Measurements from ENCODE around the gene FOXP2.
"Not testable (repeated sequence)": the region's sequence is repeated elsewhere in the genome, so short reads cannot be mapped to it uniquely, and the experiment has no call there.

Gene FOXP2

DNA sequence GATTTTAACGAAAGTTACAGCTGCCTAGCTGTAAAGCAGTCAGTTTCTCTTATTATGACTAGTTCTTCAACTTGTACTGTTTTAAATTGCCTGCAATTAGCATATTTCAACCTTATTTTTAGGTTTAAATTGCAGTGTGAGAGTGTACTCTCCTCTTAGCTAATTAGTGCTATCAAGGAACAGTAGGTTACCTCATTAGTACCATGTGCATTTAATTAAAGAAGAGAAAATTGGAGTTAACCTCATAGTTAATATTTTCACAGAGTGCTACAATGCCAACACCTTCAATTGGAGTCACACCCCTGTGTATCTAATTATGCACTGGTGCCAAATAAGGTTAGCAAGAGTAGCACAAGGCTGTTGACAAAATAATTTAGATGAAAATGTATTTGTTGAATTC is 154.6 kb downstream of the FOXP2 start:
- no peaks in the 10 kb centered on the region for H3K27me3 Mint-ChIP-seq
- H3K36me3 Mint-ChIP-seq, result no peaks in the 10 kb centered on the region
- H3K27ac Mint-ChIP-seq, result no peak overlapping the region
- H3K4me1 Mint-ChIP-seq (ENCODE audit: low read depth), result no peaks in the 10 kb centered on the region
- H3K4me3 Mint-ChIP-seq, result no peak overlapping the region
- peaks cover 3% of the 10 kb centered on the region for H3K9me3 Mint-ChIP-seq (ENCODE audit: low read depth)

DNA sequence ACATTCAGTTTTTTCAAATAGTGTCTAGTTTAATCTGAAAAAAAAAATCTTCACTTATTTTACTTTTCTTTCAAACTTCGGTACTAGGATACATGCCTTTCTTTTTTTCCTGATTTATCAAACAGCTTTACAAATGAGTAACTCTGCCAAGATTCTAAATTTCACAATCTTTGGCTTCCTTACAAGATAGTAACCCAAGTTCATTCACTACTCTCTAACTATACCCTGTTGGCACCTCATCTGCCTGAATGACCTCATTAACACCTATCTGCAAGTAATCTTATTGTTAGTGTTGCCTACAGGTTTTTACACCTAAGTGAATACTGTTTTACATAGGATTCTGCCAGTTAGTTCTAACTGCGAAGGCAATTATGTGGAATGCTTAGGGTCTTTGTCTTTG is 159.8 kb downstream of the FOXP2 start:
- H3K27ac Mint-ChIP-seq, result no peak overlapping the region
- no peaks in the 10 kb centered on the region for H3K36me3 Mint-ChIP-seq
- H3K4me3 Mint-ChIP-seq, result no peak overlapping the region
- no peaks in the 10 kb centered on the region for H3K27me3 Mint-ChIP-seq
- H3K9me3 Mint-ChIP-seq (ENCODE audit: low read depth), result no peaks in the 10 kb centered on the region
- H3K4me1 Mint-ChIP-seq (ENCODE audit: low read depth), result no peaks in the 10 kb centered on the region

DNA sequence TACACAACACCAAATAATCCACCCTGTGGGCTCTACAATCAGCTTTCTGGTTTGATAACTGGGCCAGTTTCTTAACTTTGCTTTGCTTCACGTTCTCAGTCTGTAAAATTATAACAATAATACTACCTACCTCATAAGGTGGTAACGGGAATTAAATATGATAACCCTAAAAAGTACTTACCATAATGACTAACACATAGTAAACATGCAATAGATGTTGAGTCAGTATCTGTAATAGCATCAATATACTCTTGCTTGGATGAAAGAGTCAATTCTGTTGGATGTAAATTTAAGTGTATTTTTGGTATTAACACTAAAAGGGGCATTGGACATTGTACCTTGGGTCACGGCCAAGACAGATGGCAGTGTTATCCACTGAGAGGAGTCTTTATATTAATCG is 160.5 kb downstream of the FOXP2 start:
- no peaks in the 10 kb centered on the region for H3K9me3 Mint-ChIP-seq (ENCODE audit: low read depth)
- H3K27ac Mint-ChIP-seq, result no peak overlapping the region
- H3K27me3 Mint-ChIP-seq, result no peaks in the 10 kb centered on the region
- H3K4me3 Mint-ChIP-seq, result no peak overlapping the region
- H3K36me3 Mint-ChIP-seq, result no peaks in the 10 kb centered on the region
- no peaks in the 10 kb centered on the region for H3K4me1 Mint-ChIP-seq (ENCODE audit: low read depth)

DNA sequence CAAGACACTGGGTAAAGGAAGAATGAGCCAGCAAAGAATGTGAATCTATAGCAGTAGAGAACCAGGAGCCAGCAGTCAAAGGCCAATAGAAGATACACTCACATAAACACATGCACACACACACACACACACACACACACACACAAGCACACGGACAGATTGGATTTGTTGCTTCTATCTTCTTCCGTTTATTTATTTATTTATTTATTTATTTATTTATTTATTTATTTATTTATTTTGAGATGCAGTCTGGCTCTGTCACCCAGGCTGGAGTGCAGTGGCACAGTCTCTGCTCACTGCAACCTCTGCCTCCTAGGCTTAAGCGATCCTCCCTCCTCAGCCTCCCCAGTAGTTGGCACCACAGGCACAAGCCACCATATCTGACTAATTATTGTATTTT is 166.3 kb downstream of the FOXP2 start:
- not testable (repeated sequence) for H3K4me1 Mint-ChIP-seq (ENCODE audit: low read depth); H3K27me3 Mint-ChIP-seq; H3K4me3 Mint-ChIP-seq; H3K9me3 Mint-ChIP-seq (ENCODE audit: low read depth); H3K27ac Mint-ChIP-seq; H3K36me3 Mint-ChIP-seq

DNA sequence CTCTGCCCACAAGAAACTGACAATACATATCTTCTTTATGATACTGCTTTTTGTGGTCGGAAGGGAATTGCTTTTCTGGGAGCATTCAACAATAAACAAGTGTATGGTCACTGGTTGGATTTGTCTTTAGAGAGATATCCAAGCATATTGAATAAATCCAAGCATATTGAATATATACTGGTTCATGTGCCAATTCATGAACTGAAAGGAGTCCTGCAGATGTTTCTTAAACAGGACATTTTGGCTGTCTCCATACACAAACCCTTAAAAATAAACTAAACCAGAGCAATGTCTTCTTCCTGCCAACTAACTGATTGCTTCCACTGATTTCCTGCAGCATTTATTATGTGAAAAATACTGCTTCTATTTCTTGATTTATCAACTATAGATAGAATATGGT is 173.9 kb downstream of the FOXP2 start:
- Mint-ChIP-seq H3K36me3 (no peaks in the 10 kb centered on the region), H3K4me1 (ENCODE audit: low read depth) (no peaks in the 10 kb centered on the region), H3K4me3 (no peak overlapping the region), H3K9me3 (ENCODE audit: low read depth) (no peaks in the 10 kb centered on the region), H3K27ac (no peak overlapping the region), H3K27me3 (no peaks in the 10 kb centered on the region)

DNA sequence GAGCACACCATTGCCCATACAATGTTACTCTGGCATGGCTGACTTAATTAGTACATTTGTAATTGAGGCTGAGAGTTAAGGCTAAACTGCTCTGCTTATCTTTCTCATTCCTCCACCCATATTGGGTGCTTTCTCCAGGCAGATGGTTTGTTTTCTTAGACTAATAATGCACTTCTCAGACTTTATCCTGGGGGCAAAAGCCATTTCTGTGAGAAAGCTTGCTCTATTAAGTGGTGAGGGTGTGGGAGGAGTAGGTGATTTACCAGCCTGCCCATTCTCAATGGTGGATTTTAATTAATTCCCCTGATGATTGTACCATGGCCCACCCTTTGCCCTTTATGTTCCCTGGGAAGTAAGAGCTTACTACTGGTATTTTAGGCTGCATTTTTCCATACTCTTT is 174.8 kb downstream of the FOXP2 start:
- Mint-ChIP-seq H3K9me3 (ENCODE audit: low read depth) (no peaks in the 10 kb centered on the region), H3K36me3 (no peaks in the 10 kb centered on the region), H3K27me3 (no peaks in the 10 kb centered on the region), H3K27ac (no peak overlapping the region), H3K4me1 (ENCODE audit: low read depth) (no peaks in the 10 kb centered on the region), H3K4me3 (no peak overlapping the region)

DNA sequence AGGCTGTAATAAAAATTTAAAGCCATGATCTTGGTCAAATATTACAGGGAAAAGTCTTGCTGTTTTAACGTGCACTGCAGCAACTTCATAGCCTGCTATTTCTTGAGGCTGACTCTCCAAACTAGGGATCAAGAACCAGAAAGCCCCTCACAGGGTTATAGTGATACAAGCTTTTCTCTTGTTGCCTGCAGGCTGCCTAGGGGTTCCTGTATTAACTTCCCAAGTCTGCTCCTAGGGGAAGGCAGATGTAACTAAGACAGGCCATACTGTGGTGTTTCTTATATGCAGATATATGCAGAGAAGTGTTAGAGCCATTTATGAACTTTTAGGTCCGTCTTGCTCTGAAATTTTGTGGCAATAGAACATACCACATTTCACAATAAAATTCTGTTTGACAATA is 175.7 kb downstream of the FOXP2 start:
- no peaks in the 10 kb centered on the region for H3K9me3 Mint-ChIP-seq (ENCODE audit: low read depth)
- no peaks in the 10 kb centered on the region for H3K27me3 Mint-ChIP-seq
- no peak overlapping the region for H3K4me3 Mint-ChIP-seq
- no peak overlapping the region for H3K27ac Mint-ChIP-seq
- no peaks in the 10 kb centered on the region for H3K36me3 Mint-ChIP-seq
- no peaks in the 10 kb centered on the region for H3K4me1 Mint-ChIP-seq (ENCODE audit: low read depth)

DNA sequence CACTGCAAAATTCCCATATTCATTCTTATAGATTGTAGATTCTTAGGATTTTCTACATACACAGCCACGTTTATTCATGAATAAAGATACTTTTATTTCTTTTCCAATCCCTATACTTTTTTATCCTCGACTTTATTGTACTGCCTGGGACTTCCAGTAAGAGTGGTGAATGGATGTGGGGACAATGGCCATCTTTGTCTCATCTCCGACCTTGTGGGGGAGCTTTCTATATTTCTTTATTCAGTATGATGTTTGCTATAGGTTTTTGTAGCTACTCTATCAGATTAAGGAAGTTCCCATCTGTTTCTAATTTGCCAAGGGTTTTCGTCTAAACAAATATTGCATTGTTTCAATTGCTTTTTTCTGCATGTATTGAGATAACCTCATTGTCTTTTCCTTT is 184.3 kb downstream of the FOXP2 start:
- Mint-ChIP-seq H3K27me3 (no peaks in the 10 kb centered on the region), H3K9me3 (ENCODE audit: low read depth) (no peaks in the 10 kb centered on the region), H3K27ac (no peak overlapping the region), H3K36me3 (no peaks in the 10 kb centered on the region), H3K4me3 (no peak overlapping the region), H3K4me1 (ENCODE audit: low read depth) (no peaks in the 10 kb centered on the region)

DNA sequence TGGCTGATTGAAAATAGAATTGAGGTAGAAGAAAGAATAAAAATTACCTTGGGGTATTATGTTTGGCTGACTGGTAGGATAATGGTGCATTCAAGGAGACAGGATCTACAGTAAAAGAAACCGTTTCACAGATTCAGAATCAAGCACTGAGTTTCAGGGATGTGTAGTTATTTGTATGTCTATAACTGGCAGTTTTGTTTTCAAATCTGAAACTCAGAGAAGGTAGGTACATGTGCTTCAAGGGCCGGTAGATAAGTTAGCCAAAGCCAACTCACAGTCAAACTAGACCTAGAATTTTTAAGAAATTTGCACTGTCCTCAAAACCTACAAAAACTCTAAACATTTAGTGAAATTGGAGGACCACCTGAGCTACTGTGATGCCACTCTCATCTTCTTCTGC is 191.5 kb downstream of the FOXP2 start:
- Mint-ChIP-seq H3K4me3 (no peak overlapping the region), H3K9me3 (ENCODE audit: low read depth) (no peaks in the 10 kb centered on the region), H3K36me3 (no peaks in the 10 kb centered on the region), H3K27me3 (no peaks in the 10 kb centered on the region), H3K27ac (no peak overlapping the region), H3K4me1 (ENCODE audit: low read depth) (no peaks in the 10 kb centered on the region)

DNA sequence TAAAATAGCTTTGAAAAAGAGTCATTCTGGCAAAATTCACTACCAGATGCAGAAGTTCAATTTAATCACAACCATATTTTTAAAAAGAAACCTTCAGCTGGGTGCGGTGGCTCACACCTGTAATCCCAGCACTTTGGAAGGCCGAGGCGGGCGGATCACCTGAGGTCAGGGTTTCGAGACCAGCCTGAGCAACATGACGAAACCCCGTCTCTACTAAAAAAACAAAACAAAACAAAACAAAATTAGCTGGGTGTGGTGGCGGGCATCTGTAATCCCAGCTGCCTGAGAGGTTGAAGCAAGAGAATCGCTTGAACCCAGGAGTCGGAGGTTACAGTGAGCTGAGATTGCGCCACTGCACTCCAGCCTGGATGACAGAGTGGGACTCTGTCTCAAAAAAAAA is 194.2 kb downstream of the FOXP2 start:
- H3K27ac Mint-ChIP-seq; H3K4me1 Mint-ChIP-seq (ENCODE audit: low read depth); H3K9me3 Mint-ChIP-seq (ENCODE audit: low read depth); H3K27me3 Mint-ChIP-seq; H3K36me3 Mint-ChIP-seq; H3K4me3 Mint-ChIP-seq: not testable (repeated sequence)

DNA sequence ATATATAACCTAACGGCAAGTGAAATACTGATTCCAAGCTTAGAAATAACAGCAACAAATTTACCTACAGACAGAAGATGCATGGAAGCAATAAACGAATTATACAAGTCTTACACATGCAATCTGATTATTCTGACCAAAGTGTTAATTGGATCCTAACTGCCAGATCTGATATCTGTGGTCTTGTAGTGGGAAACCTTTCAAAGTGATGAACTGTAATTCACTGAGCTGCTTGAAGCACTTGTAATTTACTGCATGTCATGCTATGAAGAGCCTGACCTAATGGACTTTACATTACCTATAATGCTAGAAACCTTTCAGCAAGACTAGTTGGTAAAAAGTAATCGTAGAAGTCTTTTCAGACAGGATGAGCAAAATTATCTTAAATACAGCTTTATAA is 205.6 kb downstream of the FOXP2 start:
- Mint-ChIP-seq H3K4me3 (no peak overlapping the region), H3K9me3 (ENCODE audit: low read depth) (no peaks in the 10 kb centered on the region), H3K36me3 (no peaks in the 10 kb centered on the region), H3K27ac (no peak overlapping the region), H3K27me3 (peaks cover 2% of the 10 kb centered on the region), H3K4me1 (ENCODE audit: low read depth) (no peaks in the 10 kb centered on the region)

DNA sequence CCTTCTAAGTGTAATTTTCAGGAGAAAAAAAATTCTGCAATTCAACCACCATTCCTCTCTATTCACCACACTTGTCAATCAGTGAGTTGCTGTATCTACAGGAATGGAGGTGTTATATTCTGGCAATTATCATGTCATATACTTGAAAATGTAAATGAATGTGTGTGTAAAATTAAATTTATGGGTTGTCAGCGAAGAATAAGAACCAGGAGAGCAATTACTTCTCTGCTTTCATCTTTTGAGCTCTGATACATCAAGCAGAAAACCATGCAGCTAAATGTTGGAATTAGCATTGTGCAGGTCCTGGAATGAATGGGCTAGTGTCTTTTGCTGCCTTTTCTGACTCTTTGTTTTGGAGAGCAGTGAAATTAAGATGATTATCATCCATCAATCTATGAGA is 207.6 kb downstream of the FOXP2 start:
- peaks cover 2% of the 10 kb centered on the region for H3K27me3 Mint-ChIP-seq
- no peak overlapping the region for H3K27ac Mint-ChIP-seq
- no peaks in the 10 kb centered on the region for H3K36me3 Mint-ChIP-seq
- no peaks in the 10 kb centered on the region for H3K4me1 Mint-ChIP-seq (ENCODE audit: low read depth)
- no peak overlapping the region for H3K4me3 Mint-ChIP-seq
- H3K9me3 Mint-ChIP-seq (ENCODE audit: low read depth), result no peaks in the 10 kb centered on the region

DNA sequence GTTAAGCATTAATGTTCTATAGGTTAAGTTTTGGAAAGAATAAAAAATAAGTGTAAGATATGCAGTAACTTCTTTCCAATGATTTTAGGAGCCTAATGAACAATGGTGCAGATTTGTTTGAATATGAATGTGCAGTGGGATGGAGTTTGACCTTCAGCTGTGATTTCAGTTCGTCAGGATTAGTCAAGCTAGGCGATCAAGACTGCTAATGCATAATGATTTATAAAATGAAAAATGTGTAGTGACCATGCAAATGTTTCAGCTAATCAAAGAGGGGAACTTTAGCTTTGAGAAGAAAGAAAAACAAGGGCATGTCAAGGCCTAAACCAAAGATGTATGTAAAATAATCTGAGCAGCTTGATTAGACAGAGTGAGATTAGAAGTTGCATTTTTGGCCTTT is 208.5 kb downstream of the FOXP2 start:
- Mint-ChIP-seq H3K4me3 (no peak overlapping the region), H3K27ac (no peak overlapping the region), H3K27me3 (peaks cover 2% of the 10 kb centered on the region), H3K4me1 (ENCODE audit: low read depth) (no peaks in the 10 kb centered on the region), H3K36me3 (no peaks in the 10 kb centered on the region), H3K9me3 (ENCODE audit: low read depth) (no peaks in the 10 kb centered on the region)

DNA sequence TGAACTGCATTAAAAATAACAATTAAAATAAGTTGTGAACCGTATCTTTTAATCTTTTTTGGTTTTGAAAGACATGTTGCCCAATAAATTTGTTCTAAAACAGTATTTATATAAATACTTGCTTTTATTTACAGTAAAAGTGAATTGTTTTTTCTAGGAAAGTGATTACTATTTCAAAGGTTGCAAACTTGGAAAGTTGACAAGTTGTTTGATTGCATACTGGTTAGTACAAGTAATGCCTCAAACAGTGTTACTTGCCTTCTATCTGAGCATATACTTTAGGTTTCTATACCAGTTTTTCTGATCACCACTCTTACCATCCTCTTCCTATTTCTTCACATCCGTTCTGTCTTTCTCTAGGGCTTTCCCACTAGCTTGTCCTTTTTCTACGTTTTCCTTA is 212.6 kb downstream of the FOXP2 start:
- Mint-ChIP-seq H3K27ac (no peak overlapping the region), H3K36me3 (no peaks in the 10 kb centered on the region), H3K4me3 (no peak overlapping the region), H3K4me1 (ENCODE audit: low read depth) (no peaks in the 10 kb centered on the region), H3K9me3 (ENCODE audit: low read depth) (no peaks in the 10 kb centered on the region), H3K27me3 (peaks cover 2% of the 10 kb centered on the region)

DNA sequence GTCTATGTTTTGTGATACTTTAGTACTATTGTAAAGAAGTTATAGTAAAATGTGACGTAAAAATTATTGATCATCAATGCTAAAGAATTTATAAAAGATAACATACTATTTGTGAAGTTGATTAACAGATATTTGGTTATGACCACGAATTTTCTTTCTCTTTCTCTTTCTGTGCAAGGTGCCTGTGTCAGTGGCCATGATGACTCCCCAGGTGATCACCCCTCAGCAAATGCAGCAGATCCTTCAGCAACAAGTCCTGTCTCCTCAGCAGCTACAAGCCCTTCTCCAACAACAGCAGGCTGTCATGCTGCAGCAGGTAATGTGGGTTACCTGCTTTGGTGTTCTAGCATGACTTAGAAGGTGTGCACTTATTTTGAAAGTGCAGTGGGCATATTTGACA is 213.7 kb downstream of the FOXP2 start:
- H3K4me3 Mint-ChIP-seq, result no peak overlapping the region
- H3K27me3 Mint-ChIP-seq, result peaks cover 2% of the 10 kb centered on the region
- H3K9me3 Mint-ChIP-seq (ENCODE audit: low read depth), result no peaks in the 10 kb centered on the region
- H3K4me1 Mint-ChIP-seq (ENCODE audit: low read depth), result no peaks in the 10 kb centered on the region
- H3K27ac Mint-ChIP-seq, result no peak overlapping the region
- no peaks in the 10 kb centered on the region for H3K36me3 Mint-ChIP-seq

DNA sequence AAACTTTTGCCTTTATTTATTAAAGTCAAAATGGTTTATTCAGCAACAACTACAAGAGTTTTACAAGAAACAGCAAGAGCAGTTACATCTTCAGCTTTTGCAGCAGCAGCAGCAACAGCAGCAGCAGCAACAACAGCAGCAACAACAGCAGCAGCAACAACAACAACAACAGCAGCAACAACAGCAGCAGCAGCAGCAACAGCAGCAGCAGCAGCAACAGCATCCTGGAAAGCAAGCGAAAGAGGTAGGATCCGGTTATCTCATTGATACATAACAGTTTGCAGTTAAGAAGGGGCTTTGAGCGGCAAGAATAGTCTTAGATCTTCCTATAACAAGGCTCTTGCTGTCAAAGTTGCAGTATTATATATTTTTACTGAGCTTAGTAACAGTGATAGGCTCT is 215.1 kb downstream of the FOXP2 start:
- Mint-ChIP-seq H3K4me3 (no peak overlapping the region), H3K4me1 (ENCODE audit: low read depth) (no peaks in the 10 kb centered on the region), H3K9me3 (ENCODE audit: low read depth) (no peaks in the 10 kb centered on the region), H3K36me3 (no peaks in the 10 kb centered on the region), H3K27ac (no peak overlapping the region), H3K27me3 (peaks cover 2% of the 10 kb centered on the region)
